H9 (cell line): ENCODE results near the gene ANKRD11. TPM values are rescaled to one million over a fixed set of nuclear protein-coding genes. Genes with fewer than 3 reads are reported as not detected.

Experiments
- DNase-seq: peaks from one replicate; pipeline ENCODE4 v3.0.0-alpha.2; 2017
- H2AFZ ChIP-seq: one replicate; pipeline ENCODE4 v1.6.1; 2013; ENCODE audit warnings: mild to moderate bottlenecking, low read length, control low read depth, moderate library complexity
- H2AK5ac ChIP-seq: 2 replicates; pipeline ENCODE4 v1.6.1; 2013; ENCODE audit warnings: low read length, control low read depth, mixed read lengths; ENCODE audit not compliant: insufficient read length
- H2BK120ac ChIP-seq: one replicate; pipeline ENCODE4 v1.6.1; 2013; ENCODE audit warnings: low read depth, mild to moderate bottlenecking, low read length, control low read depth, inconsistent platforms; ENCODE audit not compliant: poor library complexity, severe bottlenecking
- H2BK12ac ChIP-seq: 2 replicates; pipeline ENCODE4 v1.6.1; 2013; ENCODE audit warnings: low read length, control low read depth, mixed read lengths, low read depth; ENCODE audit not compliant: insufficient read length
- H2BK15ac ChIP-seq: 2 replicates; pipeline ENCODE4 v1.6.1; 2013; ENCODE audit warnings: low read depth, low read length, control low read depth
- H2BK20ac ChIP-seq: one replicate; pipeline ENCODE4 v1.6.1; 2013; ENCODE audit warnings: low read depth, mild to moderate bottlenecking, low read length, control low read depth, inconsistent platforms; ENCODE audit not compliant: poor library complexity, severe bottlenecking
- H2BK5ac ChIP-seq: 2 replicates; pipeline ENCODE4 v1.6.1; 2013; ENCODE audit warnings: low read length, control low read depth, mixed read lengths; ENCODE audit not compliant: insufficient read length
- H3K14ac ChIP-seq: 2 replicates; pipeline ENCODE4 v1.6.1; 2013; ENCODE audit warnings: low read length, control low read depth; ENCODE audit not compliant: insufficient read depth
- H3K18ac ChIP-seq: 2 replicates; pipeline ENCODE4 v1.6.1; 2013; ENCODE audit warnings: low read depth, mild to moderate bottlenecking, mixed read lengths, low read length, control low read depth; ENCODE audit not compliant: insufficient read length
- H3K23ac ChIP-seq: 2 replicates; pipeline ENCODE4 v1.6.1; 2013; ENCODE audit warnings: low read length, control low read depth, mixed read lengths, low read depth; ENCODE audit not compliant: insufficient read length
- H3K23me2 ChIP-seq: 2 replicates; pipeline ENCODE4 v1.6.1; 2013; ENCODE audit warnings: low read depth, mild to moderate bottlenecking, mixed read lengths, low read length, control low read depth; ENCODE audit not compliant: insufficient read length, poor library complexity, severe bottlenecking
- H3K27ac ChIP-seq: 2 replicates; pipeline ENCODE4 v1.5.1; 2013; ENCODE audit warnings: low read length, control low read depth, mixed read lengths, low read depth; ENCODE audit not compliant: insufficient read length
- H3K27me3 ChIP-seq: 2 replicates; pipeline ENCODE4 v1.6.1; 2013; ENCODE audit warnings: low read length, control low read depth, inconsistent platforms; ENCODE audit not compliant: insufficient read depth
- H3K4ac ChIP-seq: 2 replicates; pipeline ENCODE4 v1.6.1; 2013; ENCODE audit warnings: low read depth, mild to moderate bottlenecking, control low read depth, inconsistent platforms, low read length, moderate library complexity
- H3K4me1 ChIP-seq: 2 replicates; pipeline ENCODE4 v1.6.1; 2013; ENCODE audit warnings: low read length, control low read depth, inconsistent platforms; ENCODE audit not compliant: insufficient read depth
- H3K4me2 ChIP-seq: 2 replicates; pipeline ENCODE4 v1.6.1; 2013; ENCODE audit warnings: low read length, control low read depth, mixed read lengths; ENCODE audit not compliant: insufficient read length, insufficient read depth
- H3K56ac ChIP-seq: 2 replicates; pipeline ENCODE4 v1.6.1; 2013; ENCODE audit warnings: low read depth, mild to moderate bottlenecking, mixed read lengths, low read length, control low read depth; ENCODE audit not compliant: insufficient read length
- H3K79me1 ChIP-seq: 2 replicates; pipeline ENCODE4 v1.6.1; 2013; ENCODE audit warnings: low read depth, mild to moderate bottlenecking, moderate library complexity, low read length, control low read depth, inconsistent platforms; ENCODE audit not compliant: insufficient read depth, poor library complexity, severe bottlenecking
- H3K79me2 ChIP-seq: 2 replicates; pipeline ENCODE4 v1.6.1; 2013; ENCODE audit warnings: low read length, control low read depth, inconsistent platforms; ENCODE audit not compliant: insufficient read depth
- H3K9ac ChIP-seq: 2 replicates; pipeline ENCODE4 v1.6.1; 2013; ENCODE audit warnings: low read length, control low read depth, mixed read lengths; ENCODE audit not compliant: insufficient read length; ENCODE audit errors: extremely low read depth
- H3K9me3 ChIP-seq: one replicate; pipeline ENCODE4 v1.6.1; 2013; ENCODE audit warnings: low read depth, low read length, inconsistent platforms; ENCODE audit not compliant: control insufficient read depth
- H3T11ph ChIP-seq: one replicate; pipeline ENCODE4 v1.6.1; 2013; ENCODE audit warnings: mild to moderate bottlenecking, low read length, control low read depth, inconsistent platforms
- H4K20me1 ChIP-seq: one replicate; pipeline ENCODE4 v1.6.1; 2013; ENCODE audit not compliant: control insufficient read depth, insufficient read length, insufficient read depth
- H4K5ac ChIP-seq: 2 replicates; pipeline ENCODE4 v1.6.1; 2013; ENCODE audit warnings: low read depth, mild to moderate bottlenecking, mixed read lengths, low read length, control low read depth; ENCODE audit not compliant: insufficient read length
- H4K8ac ChIP-seq: replicated peaks from 2 replicates; pipeline ENCODE4 v1.6.1; 2013; ENCODE audit warnings: low read length, control low read depth, mixed read lengths, low read depth; ENCODE audit not compliant: insufficient read length
- H4K91ac ChIP-seq: 2 replicates; pipeline ENCODE4 v1.6.1; 2013; ENCODE audit warnings: low read depth, mild to moderate bottlenecking, moderate library complexity, mixed read lengths, low read length, control low read depth; ENCODE audit not compliant: insufficient read length
- H3K27ac Mint-ChIP-seq, 3 experiments: 2 replicates in 2 of 3; 3 replicates in 1 of 3; pipeline ENCODE4 v1.8.0; 2020 to 2021; ENCODE audit warnings: mixed read lengths in 3 of 3, mild to moderate bottlenecking in 1 of 3, moderate library complexity in 1 of 3
- H3K27me3 Mint-ChIP-seq: 2 replicates; pipeline ENCODE4 v1.8.0; 2021; ENCODE audit warnings: low read depth, mild to moderate bottlenecking, moderate library complexity, mixed read lengths
- H3K36me3 Mint-ChIP-seq, 3 experiments: 2 replicates in 2 of 3; 3 replicates in 1 of 3; pipeline ENCODE4 v1.8.0; 2020 to 2021; ENCODE audit warnings: low read depth in 3 of 3, mixed read lengths in 3 of 3; ENCODE audit not compliant: insufficient read depth in 1 of 3
- H3K4me1 Mint-ChIP-seq, 2 experiments: 2 replicates each; pipeline ENCODE4 v1.8.0; 2020; ENCODE audit warnings: mixed read lengths in 2 of 2
- H3K4me3 Mint-ChIP-seq, 2 experiments: 2 replicates in 1 of 2; 3 replicates in 1 of 2; pipeline ENCODE4 v1.8.0; 2020 to 2021; ENCODE audit warnings: mild to moderate bottlenecking in 2 of 2, mixed read lengths in 2 of 2, moderate library complexity in 1 of 2
- H3K9me3 Mint-ChIP-seq, 2 experiments: 2 replicates in 1 of 2; 3 replicates in 1 of 2; pipeline ENCODE4 v1.8.0; 2020; ENCODE audit warnings: mild to moderate bottlenecking in 2 of 2, mixed read lengths in 2 of 2, moderate library complexity in 1 of 2
- WGBS: extraction: QIAGEN DNeasy Blood & Tissue Kit; methylation state at CpG from one replicate; pipeline ENCODE4 v1.1.7; 2013; ENCODE audit warnings: missing lambda C conversion rate, low lambda C conversion rate, mixed read lengths; ENCODE audit not compliant: insufficient read length; ENCODE audit errors: extremely low coverage; 5-methylcytosine and 5-hydroxymethylcytosine counted together
- total RNA-seq: library from RNA; stranded (reverse); gene quantifications from 2 replicates; pipeline ENCODE4 v1.2.1, GENCODE V29; 2021
- TF ChIP-seq, protein P1 (sequence below): fragments of 200-600 bp; sonication (generic); conservative IDR thresholded peaks from 3 replicates; pipeline ENCODE4 v1.8.0; 2021; ENCODE audit warnings: antibody characterized with exemption, mild to moderate bottlenecking

The ANKRD11 gene
- total RNA-seq, 1 experiment from 2014 or later = 181 TPM

- Histone ChIP-seq H3K4me1 (peaks cover 21% of the 10 kb centered on the region), H2BK20ac (no peak overlapping the region), H3T11ph (no peak overlapping the region), H3K4me2 (no peak overlapping the region), H2BK5ac (no peak overlapping the region), H3K23ac (no peak overlapping the region), H2BK120ac (no peak overlapping the region), H3K18ac (no peak overlapping the region), H3K79me1 (peaks cover 7% of the 10 kb centered on the region), H2AK5ac (no peak overlapping the region), H2BK12ac (no peak overlapping the region), H4K20me1 (peaks cover 4% of the 10 kb centered on the region), H2AFZ (no peak overlapping the region), H3K56ac (no peak overlapping the region), H3K14ac (no peak overlapping the region), H3K79me2 (peaks cover 80% of the 10 kb centered on the region; the same call in 1 of the 2 replicates), H3K4ac (no peak overlapping the region), H2BK15ac (no peak overlapping the region), H3K27me3 (no peaks in the 10 kb centered on the region), H3K27ac (no peak overlapping the region), H3K23me2 (no peaks in the 10 kb centered on the region), H4K8ac (no peak overlapping the region), H3K9ac (no peak overlapping the region), H4K5ac (no peak overlapping the region), H4K91ac (no peak overlapping the region), H3K9me3 (no peaks in the 10 kb centered on the region)
- Mint-ChIP-seq H3K4me1 (peaks cover 71 to 74% of the 10 kb centered on the region in 2 experiments), H3K9me3 (no peaks in the 10 kb centered on the region), H3K4me3 (no peak overlapping the region), H3K27ac (peak overlapping the region in 1 of 3 experiments; percentile 32; a peak in 1 of 7 replicates), H3K36me3 (0 out of 7 replicates have a peak, but pooled peaks cover 0 to 5% (median 2%) of the 10 kb centered on the region in 3 experiments), H3K27me3 (no peaks in the 10 kb centered on the region)
- TF ChIP-seq, protein P1, sequence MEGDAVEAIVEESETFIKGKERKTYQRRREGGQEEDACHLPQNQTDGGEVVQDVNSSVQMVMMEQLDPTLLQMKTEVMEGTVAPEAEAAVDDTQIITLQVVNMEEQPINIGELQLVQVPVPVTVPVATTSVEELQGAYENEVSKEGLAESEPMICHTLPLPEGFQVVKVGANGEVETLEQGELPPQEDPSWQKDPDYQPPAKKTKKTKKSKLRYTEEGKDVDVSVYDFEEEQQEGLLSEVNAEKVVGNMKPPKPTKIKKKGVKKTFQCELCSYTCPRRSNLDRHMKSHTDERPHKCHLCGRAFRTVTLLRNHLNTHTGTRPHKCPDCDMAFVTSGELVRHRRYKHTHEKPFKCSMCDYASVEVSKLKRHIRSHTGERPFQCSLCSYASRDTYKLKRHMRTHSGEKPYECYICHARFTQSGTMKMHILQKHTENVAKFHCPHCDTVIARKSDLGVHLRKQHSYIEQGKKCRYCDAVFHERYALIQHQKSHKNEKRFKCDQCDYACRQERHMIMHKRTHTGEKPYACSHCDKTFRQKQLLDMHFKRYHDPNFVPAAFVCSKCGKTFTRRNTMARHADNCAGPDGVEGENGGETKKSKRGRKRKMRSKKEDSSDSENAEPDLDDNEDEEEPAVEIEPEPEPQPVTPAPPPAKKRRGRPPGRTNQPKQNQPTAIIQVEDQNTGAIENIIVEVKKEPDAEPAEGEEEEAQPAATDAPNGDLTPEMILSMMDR = no peak
- WGBS = no CpG with 5 or more reads among the region's 2 CpGs
- no peak for DNase-seq
Observed at GRCh38 chr16:89365044-89365467, 125.3 kb downstream of the ANKRD11 start.
